NCI-H1048 (cell line): ENCODE results near the gene PABPC3.

Experiments used
- DNase-seq: peaks from one replicate; lab custom pipeline; 2025; lab: John Stamatoyannopoulos, UW

PABPC3 gene

DNA sequence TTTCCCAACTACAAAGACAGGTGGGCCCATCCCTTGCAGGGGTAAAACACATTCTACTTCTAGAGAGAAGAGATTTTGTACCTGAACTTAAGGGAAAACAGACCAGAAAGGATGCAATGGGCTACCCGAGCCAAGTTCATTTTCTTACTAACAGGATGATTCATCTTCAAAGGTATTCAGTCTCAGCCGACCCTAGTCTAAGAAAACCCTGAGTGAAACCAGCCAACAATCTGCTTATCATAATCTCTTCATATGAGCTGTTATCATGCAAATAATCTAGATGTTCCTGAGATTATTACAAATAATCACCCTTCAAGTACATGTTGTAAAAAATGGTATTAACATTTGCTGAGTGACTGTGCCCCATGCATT is 15.6 kb downstream of the PABPC3 start:
- no peak for DNase-seq

DNA sequence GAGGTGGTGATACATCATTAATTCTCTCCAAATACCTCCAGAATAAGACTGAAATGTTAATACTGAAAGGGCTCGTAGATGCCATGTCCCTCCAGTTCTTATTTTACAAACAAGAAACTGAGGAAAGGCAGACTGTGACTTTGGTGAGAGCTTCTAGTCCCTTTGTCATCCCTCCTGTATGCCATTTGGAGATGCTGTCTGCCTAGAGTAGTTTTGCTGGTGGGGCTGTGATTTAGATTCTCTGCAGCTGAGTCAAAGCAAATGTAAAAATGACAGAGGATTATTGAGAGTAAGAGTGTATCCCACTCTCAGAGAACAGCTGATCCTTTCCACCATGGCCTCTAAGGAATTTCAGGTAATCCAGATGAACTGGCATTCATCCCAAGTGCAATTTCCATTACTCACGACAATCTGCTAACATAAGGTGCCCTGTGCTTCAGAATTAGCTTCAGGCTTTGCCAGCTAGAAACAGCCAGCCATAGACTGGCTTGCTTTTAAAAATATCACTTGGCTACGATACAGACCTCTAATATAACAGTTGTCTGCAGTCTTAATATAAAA is 16.8 kb downstream of the PABPC3 start:
- no peak for DNase-seq

DNA sequence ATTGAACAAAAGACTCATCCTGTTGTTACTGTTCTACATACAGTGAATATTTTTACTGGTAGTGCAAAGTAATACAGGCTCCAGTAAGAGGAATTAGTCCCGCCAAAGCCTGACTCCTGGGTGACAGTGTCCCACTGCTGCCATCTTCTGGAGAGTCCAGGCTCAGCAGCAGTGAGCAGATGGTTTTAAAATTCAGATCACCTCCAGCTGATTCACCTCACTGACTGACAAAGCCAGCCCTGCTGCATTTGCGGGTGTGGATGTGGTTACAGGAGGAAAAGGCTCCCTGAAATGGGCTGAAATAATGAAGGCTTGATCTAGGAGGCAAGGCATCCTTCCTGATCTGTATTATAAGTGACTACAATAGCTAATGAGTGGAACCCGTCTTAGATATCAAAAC is 18.3 kb downstream of the PABPC3 start:
- peak; percentile 24 for DNase-seq

DNA sequence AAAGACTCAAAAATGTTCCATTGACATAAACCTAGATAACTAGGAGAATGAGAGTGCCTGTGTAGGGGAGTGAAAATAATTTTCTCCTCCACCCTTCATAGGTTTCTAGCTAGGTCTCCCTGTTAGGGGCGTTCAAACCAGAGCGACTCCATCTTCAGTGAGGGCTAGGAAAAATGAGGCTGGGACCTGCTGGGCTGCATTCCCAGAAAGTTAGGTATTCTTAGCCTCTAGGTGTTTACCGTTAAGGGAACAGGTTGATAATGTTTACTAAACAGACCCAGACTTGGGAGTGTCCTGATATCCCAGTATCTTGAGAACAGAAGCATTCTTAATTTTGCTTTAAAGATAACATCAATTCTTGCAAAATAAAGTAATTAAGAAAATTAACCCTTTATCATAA is 20.1 kb downstream of the PABPC3 start:
- no peak for DNase-seq

DNA sequence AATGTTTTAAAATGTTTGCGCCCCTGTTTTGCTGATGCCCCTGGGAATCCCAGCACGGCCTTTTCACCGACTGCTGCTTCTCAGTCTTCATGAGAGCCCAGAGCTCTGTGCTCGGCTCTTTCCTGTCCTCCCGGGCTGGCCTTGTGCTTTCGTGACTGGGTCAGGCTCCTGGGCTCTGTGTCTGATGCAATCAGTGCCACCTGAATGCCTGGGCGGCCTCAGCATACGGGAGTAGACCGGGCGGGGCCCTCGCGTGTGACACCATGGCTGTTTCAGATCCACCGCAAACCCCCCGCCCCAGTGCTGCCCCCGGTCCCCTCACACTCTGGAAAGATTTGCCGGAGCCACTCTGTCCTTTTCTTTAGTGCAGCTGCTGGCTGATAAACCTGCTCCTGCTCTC is 21.4 kb downstream of the PABPC3 start:
- no peak for DNase-seq

DNA sequence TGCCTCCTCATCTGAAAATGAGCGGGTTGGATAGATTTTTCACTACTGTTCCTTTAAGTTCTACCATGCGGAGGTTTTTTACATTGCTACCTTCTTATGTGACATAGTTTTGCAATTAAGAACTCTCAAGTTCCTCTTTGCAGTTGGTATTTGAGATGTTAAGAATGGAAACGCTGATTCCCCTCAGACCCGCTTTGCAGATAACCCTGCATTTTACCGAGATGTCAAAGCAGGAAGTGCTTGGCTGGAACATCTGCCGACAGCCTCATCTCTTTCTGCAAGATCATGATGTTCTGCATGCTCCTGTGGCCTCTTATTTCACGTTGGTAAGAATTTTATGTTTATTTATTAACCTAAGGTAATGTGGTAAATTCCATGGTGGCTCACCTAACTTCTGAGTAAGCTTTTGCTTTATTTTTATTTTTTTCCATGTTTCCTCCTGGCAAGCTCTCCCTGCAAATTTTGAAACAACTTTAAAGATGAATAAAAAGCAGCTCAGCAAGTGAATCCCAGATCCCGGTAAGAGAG is 22.5 kb downstream of the PABPC3 start:
- DNase-seq, result no peak

DNA sequence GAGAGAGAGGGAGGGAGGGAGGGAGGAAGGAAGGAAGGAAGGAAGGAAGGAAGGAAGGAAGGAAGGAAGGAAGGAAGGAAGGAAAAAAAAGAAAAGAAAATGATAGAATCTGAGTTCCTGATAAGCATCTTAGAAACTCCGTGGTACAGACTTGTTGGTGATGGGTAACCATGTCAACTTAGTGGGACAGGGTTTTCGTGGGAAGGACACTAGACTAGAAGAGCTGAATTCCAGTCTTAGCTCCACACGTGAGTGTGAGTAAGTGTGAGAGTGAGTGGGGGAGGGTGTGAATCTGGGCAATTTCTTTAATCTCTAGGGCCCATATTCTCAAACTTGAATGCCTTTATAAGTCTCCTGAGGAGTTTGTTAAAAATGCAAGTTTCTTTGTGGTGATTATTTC is 35.0 kb downstream of the PABPC3 start:
- no peak for DNase-seq

DNA sequence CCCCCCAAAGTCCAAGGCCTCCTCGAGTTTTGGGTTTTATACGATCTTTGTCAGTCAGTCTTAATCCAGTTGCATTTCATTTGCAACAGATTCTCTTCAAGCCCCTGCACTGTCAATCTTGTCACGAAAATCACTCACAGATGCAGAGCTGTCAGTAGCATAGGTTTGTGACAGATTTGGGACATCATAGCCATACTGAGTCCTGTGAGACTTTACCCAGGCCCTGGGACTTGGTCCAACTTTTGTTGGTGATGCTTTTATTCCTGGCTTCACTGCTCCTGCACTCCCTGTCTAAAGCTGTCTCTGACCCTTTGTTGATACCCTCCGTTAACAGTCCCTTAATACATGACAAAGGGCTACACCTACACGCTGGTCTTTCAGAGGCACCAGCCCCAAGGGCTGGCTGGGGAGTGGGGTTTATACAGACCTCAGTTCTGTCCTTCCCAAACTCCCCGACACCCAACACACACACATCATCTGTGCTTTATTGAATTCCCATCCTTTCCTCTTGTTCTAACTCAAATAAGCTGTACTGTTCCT is 36.0 kb downstream of the PABPC3 start:
- no peak for DNase-seq

DNA sequence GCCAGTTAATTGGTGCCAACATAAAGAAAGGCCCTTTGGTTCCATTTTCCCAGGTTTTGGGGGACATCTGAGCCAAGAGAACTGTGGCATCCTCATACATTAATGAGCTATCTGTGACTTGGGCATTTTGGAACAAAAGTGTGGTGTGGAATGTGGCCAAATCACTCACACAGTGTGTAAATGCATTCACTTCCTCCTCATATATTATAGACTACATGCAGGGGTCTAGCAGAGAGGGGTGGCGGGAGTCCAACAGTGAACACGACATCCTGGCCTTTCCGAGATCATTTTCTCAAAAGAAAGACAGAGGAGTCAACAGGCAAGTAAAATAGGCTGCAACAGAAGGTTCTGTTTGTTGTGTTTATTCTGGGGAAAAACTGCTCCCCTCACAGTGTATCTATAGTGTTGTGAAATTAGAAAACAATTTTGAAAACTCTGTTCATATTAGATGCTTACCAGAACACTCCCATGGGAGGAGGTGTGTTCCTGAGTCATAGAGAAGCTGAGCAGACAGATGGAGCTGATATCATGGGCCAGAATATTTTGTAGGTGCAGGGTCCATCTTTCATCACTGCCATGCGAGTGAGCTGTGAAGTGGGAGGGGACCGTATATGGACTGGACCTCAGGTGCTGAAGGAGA is 36.9 kb downstream of the PABPC3 start:
- no peak for DNase-seq

DNA sequence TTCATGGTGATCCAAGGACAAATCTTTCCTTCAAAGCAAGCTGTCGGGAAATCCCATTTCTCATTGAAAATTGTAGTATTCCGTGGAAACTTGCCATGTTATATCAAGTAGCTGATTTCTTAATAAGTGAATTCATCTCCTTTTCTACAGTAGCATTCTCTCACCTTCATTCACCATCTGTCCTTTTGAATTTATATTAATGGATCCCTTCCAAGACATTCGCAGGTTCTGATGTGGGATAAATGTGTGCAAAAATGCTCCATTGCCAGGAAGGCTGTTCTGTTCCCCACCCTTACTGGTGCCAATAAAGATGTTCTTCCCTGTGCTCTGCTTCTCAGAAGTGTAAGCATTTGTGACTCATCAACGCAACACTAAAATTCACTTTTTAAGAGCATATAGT is 40.0 kb downstream of the PABPC3 start:
- no peak for DNase-seq

DNA sequence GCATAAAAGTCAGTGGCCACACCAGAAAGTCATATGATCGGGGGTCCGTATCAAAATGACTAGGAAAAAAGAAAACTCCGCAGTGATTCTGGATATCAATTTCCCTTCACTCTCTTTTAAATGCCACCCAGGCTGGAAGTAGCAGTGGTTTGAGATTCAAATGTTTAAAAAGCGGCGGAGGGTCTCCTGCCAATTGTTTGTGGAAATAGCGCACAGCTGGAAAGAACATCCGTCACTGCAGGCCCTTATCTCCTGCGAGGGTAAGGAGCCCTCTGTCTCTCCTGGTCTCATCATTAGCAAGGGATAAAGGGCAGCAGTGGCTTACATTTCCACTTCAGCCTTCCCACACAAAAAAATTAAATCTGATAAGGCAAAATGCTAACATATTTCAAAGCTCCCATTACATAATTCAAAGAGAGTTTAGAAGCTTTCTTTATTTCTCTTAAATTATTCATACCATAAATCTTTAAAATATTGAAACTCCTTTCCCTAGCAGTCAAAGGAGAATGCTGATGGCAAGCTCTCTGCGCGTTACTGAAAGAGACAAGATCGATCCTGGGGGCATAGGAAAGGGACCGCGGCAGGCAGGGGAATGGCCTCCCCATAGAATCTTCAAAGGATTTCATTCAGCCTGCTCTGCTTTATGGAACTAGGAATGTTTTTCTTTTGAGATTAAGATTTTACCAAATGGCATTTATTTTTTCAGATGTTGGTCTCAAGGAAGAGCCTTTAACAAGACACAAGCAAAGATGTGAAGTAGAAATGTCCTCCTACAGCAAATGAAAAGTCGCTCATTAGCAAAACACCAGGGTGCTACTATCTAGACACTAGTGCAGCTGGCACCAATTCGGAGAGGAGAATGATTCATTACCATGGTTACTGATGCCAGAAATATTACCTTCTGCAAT is 41.2 kb downstream of the PABPC3 start:
- no peak for DNase-seq

DNA sequence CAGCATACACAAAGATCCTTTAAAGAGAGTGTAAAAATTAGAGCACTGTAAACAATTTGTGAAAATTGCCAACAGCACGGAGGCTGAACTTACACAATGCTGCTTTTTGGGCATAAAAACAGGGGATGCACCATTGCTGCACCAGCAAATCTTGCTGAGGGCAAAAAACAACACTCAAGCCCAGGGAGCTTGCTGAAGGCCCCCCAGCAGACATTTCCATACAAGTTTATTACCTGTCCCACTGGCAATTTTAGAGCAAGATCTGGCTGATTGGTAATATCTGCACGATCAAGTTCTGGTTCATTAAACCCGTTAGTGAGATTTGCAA is 41.8 kb downstream of the PABPC3 start:
- DNase-seq, result no peak

DNA sequence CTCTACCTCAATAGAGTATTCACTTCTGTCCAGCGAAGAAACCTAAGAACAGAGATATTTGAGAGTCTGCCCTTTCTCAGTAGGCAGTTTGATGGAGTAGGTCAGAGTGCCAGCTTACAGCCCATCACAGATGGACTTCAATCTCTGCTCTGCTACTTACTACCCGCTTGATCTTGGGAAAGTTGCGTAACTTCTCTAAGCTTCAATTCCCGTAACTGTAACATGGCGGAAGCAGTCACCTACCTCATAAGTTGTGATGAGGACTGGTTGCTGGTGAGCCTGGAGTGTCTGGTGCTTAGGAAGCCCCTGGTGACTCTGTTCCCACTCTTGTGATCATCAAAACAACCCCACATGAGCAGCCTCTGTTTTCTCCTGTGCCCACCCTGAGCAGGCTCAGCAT is 45.1 kb downstream of the PABPC3 start:
- no peak for DNase-seq

DNA sequence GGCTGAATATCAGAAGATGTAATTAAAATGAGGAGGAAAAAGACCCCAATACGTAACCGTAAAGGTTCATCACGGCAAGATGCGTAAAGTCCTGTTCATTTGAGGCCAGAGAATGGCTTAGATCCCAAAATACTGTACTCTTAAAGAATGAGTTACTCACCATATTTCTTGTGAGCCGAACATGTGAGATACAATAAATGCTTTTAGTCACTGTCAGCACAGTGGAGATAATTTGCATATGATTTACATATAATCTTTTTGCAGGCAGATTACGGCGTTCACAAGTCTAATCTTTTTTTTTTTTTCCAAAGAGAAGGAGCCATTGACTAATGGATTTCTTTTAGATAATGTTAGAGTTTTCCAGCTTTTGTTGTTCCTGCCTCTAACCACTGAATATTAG is 47.8 kb downstream of the PABPC3 start:
- DNase-seq, result peak; percentile 71

DNA sequence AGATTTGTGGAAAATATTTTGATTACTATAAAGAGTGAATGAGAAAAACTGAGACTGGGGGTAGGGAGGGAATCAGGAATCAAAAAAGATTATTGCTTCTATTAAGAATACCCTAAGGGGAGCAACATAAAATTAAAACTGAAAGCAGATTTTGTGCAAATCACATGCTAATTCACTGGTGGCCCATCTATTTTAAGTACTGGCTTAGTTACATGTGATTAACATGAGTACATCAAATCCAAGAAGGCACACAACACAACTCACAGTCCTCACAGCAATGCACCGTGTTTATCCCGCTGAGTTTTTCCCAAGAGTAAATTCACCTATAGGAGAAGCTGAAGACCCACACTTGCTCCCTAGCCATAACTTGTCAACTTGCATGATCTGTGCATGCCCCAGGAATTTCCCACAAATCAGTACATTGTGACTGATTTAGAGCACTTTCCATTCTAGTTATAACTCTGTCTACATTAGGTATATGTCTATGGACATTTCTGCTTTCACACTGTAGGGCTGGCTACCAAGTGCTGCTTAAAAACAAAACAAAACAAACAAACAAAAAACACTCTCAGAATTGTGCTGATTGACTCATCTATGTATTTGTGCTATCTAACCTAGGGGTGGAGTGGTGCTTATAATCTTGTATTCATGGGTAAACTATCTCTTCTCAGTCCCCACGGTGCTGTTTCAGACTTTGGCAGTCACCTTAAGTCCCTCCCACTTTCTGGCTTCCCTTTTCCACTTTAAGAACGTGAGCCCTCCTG is 51.9 kb downstream of the PABPC3 start:
- peak; percentile 0 for DNase-seq

DNA sequence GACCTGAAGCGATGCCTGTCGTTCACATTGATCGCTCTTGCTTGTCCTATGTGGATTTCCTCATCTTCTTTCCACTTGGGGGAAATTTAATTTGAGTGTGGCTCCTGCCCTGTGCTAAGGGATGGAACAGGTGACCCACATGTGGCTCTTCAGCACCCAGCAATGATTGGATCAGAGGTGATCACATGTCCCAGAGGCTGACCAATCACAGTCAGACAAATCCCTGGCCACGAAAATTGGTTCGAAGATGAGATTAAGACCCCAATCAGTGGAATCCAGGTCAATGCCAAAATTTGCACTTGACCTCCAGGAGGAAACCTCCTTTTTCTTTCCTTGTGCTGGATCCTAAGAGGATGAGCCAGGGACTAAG is 52.5 kb downstream of the PABPC3 start:
- DNase-seq, result no peak
